GM18505 (cell line): ENCODE data around the gene DTX3.
"Not testable (repeated sequence)": the region's sequence is repeated elsewhere in the genome, so short reads cannot be mapped to it uniquely, and the experiment has no call there.

ENCODE experiments used
- ATAC-seq: cut with Tn5 transposase; IDR thresholded peaks from one replicate; pipeline ENCODE4 v1.9.1; 2021; ENCODE audit not compliant: unreplicated experiment
- POLR2A ChIP-seq: IDR thresholded peaks from 4 replicates; pipeline ENCODE4 v1.6.1; 2011; ENCODE audit warnings: borderline replicate concordance; ENCODE audit not compliant: insufficient read depth, insufficient read length; ENCODE audit errors: extremely low read depth

Gene DTX3

DNA sequence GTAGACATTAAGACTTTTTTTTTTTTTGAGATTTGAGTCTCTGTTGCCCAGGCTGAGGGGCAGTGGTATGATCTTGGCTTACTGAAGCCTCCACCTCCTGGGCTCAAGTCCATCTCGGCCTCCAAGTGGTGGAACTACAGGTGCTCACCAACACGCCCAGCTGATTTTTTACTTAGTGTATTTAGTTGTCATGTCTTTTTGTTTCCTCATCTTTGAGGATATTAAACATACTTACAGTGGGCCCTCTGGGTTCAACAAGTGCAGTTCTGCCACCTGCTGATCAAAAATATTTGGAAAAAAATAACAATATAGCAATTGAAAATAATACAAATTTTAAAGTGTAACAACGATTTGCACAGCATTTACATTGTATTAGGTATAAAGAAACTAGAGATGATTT lies 32.7 kb downstream of the DTX3 start:
- ATAC-seq = no peak
- TF ChIP-seq POLR2A = no peak

DNA sequence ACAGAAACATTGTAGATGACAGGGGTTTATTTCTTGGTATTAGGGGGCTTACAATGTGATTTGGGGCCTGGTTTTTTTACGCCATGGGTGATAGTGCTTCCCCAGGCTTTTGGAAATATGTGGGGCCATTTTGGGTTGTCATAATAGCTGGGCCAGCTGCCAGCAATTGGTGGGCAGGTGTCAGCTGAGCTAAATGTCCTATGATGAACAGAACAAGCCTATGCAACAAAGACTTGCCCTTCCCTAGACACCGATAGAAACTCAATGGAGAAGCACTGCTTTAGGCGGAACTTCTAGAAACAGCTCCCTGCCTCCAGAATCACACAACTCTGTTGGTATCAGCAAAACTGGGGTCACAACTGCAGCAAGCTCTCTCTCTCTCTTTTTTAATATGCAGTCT lies 33.5 kb downstream of the DTX3 start:
- ATAC-seq = no peak
- TF ChIP-seq POLR2A = no peak

- ATAC-seq = no peak
- no peak for TF ChIP-seq POLR2A
These were observed 35.8 kb downstream of the DTX3 start for GRCh38 chr12:57640175-57641042.

- TF ChIP-seq POLR2A = no peak
- no peak for ATAC-seq
These were observed 37.2 kb downstream of the DTX3 start for GRCh38 chr12:57641699-57642442.

DNA sequence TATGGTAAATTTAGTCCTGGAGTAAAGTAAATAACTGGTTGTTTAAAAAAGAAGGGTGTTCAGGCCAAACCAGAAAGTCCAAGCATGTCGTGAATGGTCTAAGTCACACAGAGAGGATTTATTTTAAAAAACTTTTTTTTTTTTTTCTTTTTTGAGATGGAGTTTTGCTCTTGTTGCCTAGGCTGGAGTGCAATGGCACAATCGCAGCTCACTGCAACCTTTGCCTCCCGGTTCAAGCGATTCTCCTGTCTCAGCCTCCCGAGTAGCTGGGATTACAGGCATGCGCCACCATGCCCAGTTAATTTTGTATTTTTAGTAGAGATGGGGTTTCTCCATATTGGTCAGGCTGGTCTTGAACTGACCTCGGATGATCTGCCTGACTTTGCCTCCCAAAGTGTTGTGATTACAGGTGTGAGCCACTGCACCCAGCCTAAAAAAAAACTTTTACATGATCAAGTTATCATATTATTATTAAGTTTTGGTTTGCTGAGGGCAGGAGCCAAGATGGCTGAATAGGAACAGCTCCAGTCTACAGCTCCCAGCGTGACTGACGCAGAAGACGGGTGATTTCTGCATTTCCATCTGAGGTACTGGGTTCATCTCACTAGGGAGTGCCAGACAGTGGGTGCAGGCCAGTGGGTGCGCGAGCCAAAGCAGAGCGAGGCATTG lies 41.5 kb downstream of the DTX3 start:
- not testable (repeated sequence) for ATAC-seq

DNA sequence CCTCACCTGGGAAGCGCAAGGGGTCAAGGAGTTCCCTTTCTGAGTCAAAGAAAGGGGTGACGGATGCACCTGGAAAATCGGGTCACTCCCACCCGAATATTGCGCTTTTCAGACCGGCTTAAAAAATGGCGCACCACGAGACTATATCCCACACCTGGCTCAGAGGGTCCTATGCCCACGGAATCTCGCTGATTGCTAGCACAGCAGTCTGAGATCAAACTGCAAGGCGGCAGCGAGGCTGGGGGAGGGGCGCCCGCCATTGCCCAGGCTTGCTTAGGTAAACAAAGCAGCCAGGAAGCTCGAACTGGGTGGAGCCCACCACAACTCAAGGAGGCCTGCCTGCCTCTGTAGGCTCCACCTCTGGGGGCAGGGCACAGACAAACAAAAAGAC lies 42.0 kb downstream of the DTX3 start:
- not testable (repeated sequence) for ATAC-seq

- TF ChIP-seq POLR2A = no peak
- ATAC-seq = no peak
These were observed 49.4 kb downstream of the DTX3 start for GRCh38 chr12:57654042-57654441.

DNA sequence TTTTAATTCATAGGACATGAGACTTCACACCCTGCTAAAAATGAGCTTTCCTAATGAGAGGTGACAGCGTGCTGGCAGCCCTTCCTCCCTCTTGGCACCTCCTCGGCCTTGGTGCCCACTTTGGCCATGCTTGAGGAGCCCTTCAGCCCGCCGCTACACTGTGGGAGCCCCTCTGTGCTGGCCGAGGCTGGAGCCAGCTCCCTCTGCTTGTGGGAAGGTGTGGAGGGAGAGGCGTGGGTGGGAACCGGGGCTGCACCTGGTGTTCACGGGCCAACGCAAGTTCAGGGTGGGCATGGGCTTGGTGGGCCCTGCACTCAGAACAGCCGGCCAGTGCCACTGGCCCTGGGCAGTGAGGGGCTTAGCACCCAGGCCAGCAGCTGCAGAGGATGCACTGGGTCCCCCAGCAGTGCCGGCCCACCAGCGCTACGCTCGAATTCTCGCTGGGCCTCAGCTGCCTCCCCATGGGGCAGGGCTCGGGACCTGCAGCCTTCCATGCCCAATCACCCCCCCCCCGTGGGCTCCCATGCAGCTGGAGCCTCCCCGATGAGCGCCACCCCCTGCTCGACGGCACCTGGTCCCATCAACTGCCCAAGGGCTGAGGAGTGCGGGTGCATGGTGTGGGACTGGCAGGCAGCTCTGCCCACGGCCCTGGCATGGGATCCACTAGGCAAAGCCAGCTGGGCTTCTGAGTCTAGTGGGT lies 51.1 kb downstream of the DTX3 start:
- no peak for TF ChIP-seq POLR2A

DNA sequence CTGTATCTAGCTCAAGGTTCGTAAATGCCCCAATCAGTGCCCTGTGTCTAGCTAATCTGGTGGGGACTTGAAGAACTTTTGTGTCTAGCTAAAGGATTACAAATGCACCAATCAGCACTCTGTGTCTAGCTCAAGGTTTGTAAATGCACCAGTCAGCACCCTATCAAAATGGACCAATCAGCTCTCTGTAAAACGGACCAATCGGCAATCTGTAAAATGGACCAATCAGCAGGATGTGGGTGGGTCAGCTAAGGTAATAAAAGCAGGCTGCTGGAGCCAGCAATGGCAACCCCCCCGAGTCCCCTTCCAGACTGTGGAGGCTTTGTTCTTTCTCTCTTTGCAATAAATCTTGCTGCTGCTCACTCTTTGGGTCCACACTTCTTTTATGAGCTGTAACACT lies 51.8 kb downstream of the DTX3 start:
- not testable (repeated sequence) for ATAC-seq

More for the DNA sequence above, 51.1 kb downstream of the DTX3 start:
- no peak for ATAC-seq

- no peak for ATAC-seq
- no peak for TF ChIP-seq POLR2A
These were observed 53.1 kb downstream of the DTX3 start for GRCh38 chr12:57657744-57658143.

DNA sequence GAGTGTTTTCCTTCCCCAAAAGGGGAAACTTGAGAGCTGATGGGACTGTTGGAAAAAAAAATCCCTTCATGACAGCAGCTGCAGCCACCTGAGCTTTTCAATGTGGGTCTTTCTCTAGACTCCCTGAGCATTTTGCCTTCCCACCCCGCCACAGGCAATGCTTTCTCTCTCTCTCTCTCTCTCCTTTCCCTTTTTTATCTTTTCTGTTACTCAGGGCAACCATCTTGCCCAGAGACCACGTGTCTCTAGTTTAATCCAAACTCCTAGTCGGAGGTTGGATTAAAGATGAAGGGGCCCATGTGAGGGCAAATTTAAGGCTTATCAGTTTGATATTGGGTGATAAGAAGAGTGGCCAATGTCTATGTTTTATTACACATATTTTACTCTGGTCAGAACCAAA lies 54.3 kb downstream of the DTX3 start:
- TF ChIP-seq POLR2A = no peak
- ATAC-seq = no peak
